Measurements from ENCODE around the gene TNIP1. TPM values are rescaled to one million over a fixed set of nuclear protein-coding genes. Genes with fewer than 3 reads are reported as not detected.

The TNIP1 gene
- total RNA-seq, 1 donor from 2014 or later = 304 TPM

DNA sequence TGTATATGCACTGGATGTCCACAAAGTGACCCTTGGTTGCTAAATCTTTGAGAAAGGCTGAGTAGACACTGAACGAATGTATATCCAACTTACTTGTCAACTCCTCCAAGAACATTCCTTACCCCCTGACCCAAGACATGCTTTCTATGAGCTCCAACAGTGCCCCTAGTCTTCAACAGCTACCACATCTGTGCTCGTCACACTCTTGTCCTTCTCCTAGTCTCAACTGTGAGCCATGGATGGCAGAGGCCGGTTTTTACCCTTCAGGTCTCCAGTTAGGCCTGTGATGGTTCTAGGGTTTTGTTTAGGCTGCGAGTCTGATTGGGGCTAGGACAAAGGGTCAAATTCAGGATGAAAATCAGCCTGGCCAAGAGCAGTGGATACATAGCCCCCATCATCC is 79.4 kb downstream of the TNIP1 start:
- intact Hi-C loops (cut with micrococcal nuclease) = no loop called here
- Mint-ChIP-seq H3K4me1 (ENCODE audit: low read depth) (no peaks in the 10 kb centered on the region), H3K27me3 (ENCODE audit: insufficient read depth) (no peaks in the 10 kb centered on the region)

DNA sequence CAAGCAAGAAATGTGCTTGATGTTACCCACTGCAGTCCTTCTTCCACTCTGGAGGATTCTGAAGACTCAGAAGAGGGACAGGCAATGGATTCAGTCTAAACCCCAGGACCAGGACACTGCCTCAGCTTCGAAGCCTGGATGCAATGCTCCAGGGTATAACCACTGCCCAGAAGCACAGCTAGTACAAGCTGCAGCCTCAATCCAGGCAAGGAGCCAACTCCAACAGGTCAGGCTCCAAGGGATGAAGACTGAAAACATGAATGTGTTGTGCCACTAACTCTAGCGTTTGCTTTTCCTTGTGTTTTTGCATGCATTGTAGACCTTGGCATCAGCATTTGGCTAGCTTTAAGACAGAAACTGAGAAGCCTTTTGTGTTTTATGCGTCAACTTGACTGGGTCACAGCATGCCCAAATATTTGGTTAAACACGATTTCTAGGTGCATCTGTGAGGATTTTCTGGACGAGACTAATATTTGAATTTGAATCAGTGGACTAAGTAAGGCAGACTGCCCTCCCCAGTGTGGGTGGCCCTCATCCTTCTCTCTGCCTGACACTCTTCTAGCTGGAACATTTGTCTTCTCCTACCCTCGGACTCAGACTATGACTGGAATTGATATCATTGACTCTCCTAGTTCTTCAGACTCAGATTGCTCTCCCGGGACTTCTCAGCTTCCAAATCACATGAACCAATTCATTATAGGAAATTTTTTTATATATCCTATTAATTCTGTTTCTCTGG is 81.0 kb downstream of the TNIP1 start:
- Mint-ChIP-seq H3K36me3 (ENCODE audit: low read depth) (no peaks in the 10 kb centered on the region), H3K27me3 (ENCODE audit: insufficient read depth) (peaks cover 4% of the 10 kb centered on the region), H3K9me3 (peaks cover 9% of the 10 kb centered on the region), H3K4me3 (no peak overlapping the region), H3K27ac (no peak overlapping the region), H3K4me1 (ENCODE audit: low read depth) (no peaks in the 10 kb centered on the region)
- no peak for DNase-seq (ENCODE audit: low spot score)
- intact Hi-C loops (cut with micrococcal nuclease) = no loop called here

More for the DNA sequence above, 79.4 kb downstream of the TNIP1 start:
- Mint-ChIP-seq H3K36me3 (ENCODE audit: low read depth) (no peaks in the 10 kb centered on the region), H3K9me3 (peaks cover 4% of the 10 kb centered on the region), H3K4me3 (no peak overlapping the region), H3K27ac (no peak overlapping the region)
- no peak for DNase-seq (ENCODE audit: low spot score)

DNA sequence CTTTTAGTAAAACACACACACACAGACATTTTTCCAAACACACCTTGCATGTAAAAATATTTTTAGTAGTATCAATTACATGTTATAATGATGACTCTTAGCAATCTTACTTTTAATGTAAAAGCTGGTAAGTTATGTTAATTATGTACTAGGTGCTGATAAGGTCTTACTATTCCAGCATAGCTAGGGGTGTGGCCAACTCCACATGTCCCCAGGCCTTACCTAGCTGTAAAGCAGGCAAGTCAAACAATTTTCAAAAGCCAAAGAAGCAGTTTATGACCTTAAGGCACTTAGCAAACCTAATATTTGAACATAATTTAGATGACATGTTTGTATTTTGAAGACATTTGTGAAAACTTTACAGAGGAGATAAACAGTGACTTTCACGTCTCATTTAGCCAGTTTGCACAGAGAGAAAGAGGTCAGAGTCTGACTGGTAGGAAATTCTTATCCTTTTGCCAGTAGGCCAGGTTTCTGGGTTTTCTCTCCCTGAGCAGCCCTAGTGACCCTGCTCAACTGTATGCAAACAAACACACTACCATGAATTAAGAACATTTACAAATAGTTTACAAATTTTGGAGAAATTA is 86.9 kb downstream of the TNIP1 start:
- no peak overlapping the region for H3K4me3 Mint-ChIP-seq
- H3K4me1 Mint-ChIP-seq (ENCODE audit: low read depth) = no peaks in the 10 kb centered on the region
- peaks cover 22% of the 10 kb centered on the region for H3K9me3 Mint-ChIP-seq
- DNase-seq (ENCODE audit: low spot score) = no peak
- intact Hi-C loops (cut with micrococcal nuclease) = no loop called here
- H3K27me3 Mint-ChIP-seq (ENCODE audit: insufficient read depth) = peaks cover 4% of the 10 kb centered on the region
- no peaks in the 10 kb centered on the region for H3K36me3 Mint-ChIP-seq (ENCODE audit: low read depth)
- H3K27ac Mint-ChIP-seq = no peak overlapping the region

DNA sequence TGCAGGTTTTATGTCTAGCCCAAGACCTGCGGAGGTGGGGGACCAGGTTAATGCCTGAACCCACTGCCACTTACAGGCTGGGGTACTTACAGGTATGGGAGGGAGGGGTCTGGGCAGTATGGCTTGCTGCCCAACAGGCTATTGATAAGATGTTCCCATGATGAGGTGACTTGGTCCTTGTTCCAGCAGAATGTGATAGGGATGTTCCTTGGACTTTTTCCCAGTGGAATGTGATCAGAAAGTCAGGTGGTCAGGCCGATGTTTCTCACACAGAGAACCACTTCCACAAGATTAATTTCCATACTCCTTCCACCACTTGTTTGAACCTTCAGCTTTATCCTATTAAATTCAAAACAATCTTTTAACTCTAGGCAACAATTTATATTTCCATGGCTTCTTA is 87.4 kb downstream of the TNIP1 start:
- no peak for DNase-seq (ENCODE audit: low spot score)
- Mint-ChIP-seq H3K4me1 (ENCODE audit: low read depth) (no peaks in the 10 kb centered on the region), H3K27ac (no peak overlapping the region), H3K9me3 (peaks cover 22% of the 10 kb centered on the region), H3K36me3 (ENCODE audit: low read depth) (no peaks in the 10 kb centered on the region), H3K27me3 (ENCODE audit: insufficient read depth) (peaks cover 4% of the 10 kb centered on the region), H3K4me3 (no peak overlapping the region)
- intact Hi-C loops (cut with micrococcal nuclease) = no loop called here

DNA sequence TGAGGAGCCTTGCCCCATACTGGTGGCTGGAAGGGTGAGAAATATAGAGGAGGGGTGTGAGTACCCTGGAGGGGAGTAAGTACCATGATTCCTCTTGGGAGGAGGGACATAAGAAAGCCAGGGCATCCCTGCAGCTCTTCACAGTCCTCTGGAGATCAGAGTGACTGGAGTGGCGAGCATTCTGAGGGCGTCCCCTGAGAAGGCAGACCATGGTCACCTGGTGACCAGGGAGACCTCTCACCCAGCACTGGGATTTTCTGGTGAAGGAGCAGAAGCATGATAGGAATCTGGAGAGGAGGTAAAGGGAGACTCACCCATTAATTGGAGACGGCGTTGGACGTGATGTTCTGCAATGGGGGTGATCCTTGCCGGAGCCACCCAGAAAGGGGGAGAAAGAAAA is 88.1 kb downstream of the TNIP1 start:
- Mint-ChIP-seq H3K36me3 (ENCODE audit: low read depth) (no peaks in the 10 kb centered on the region), H3K4me1 (ENCODE audit: low read depth) (no peaks in the 10 kb centered on the region), H3K27me3 (ENCODE audit: insufficient read depth) (peaks cover 4% of the 10 kb centered on the region), H3K4me3 (no peak overlapping the region), H3K27ac (no peak overlapping the region), H3K9me3 (peaks cover 22% of the 10 kb centered on the region)
- intact Hi-C loops (cut with micrococcal nuclease) = no loop called here
- DNase-seq (ENCODE audit: low spot score) = no peak

DNA sequence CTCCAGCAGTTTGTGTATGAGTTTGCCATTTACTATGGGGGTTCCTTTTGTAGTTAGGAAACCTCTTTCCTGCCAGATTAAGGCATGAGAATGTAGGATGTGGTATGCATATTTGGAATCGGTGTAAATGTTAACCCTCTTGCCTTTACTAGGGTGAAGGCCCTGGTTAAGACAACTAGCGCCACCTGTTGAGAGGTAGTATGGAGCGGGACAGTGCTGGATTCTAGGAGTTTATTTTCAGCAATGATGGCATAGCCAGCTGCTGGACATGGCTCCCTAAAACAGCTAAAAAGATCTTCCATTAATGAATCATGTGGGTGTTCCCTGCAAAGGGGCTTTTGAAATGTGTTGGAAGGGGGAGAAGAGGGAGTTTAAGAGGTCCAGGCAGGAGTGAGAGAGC is 91.1 kb downstream of the TNIP1 start:
- Mint-ChIP-seq H3K4me3 (no peak overlapping the region), H3K4me1 (ENCODE audit: low read depth) (no peaks in the 10 kb centered on the region), H3K27me3 (ENCODE audit: insufficient read depth) (no peaks in the 10 kb centered on the region), H3K27ac (no peak overlapping the region), H3K36me3 (ENCODE audit: low read depth) (no peaks in the 10 kb centered on the region), H3K9me3 (peaks cover 13% of the 10 kb centered on the region)
- intact Hi-C loops (cut with micrococcal nuclease) = no loop called here
- no peak for DNase-seq (ENCODE audit: low spot score)

DNA sequence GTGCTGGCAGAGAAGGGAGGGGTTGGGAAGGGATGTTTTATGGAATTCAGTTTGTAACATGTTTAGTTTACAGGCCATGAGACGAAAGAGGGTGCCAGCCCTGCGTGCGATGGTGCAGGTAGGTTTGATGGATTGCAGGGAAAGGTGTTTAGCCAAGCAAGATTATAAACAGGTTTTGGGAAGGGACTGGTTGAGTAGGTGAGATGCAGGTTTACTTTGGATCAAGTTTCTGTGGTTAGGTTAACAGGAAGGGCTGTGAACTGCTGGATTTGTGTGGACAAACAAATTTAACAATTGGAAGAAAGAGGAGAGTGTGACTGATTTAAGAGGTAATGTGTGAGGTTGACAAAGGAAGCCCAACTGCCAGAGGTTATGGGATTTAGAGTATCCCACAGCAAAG is 93.1 kb downstream of the TNIP1 start:
- no peaks in the 10 kb centered on the region for H3K27me3 Mint-ChIP-seq (ENCODE audit: insufficient read depth)
- peaks cover 9% of the 10 kb centered on the region for H3K9me3 Mint-ChIP-seq
- no peaks in the 10 kb centered on the region for H3K4me1 Mint-ChIP-seq (ENCODE audit: low read depth)
- intact Hi-C loops (cut with micrococcal nuclease) = no loop called here
- no peak for DNase-seq (ENCODE audit: low spot score)
- no peaks in the 10 kb centered on the region for H3K36me3 Mint-ChIP-seq (ENCODE audit: low read depth)
- H3K4me3 Mint-ChIP-seq = no peak overlapping the region
- no peak overlapping the region for H3K27ac Mint-ChIP-seq

Other genes starting within 250 kb of the TNIP1 start
- gene IRGM, start 234.5 kb downstream of the TNIP1 start, total RNA-seq = 0.96 and 1.4 TPM in 2 replicates
- gene ZNF300, start 176.1 kb downstream of the TNIP1 start, total RNA-seq = 0.56 and 0.57 TPM in 2 replicates
- gene GPX3, start 60.4 kb downstream of the TNIP1 start, total RNA-seq = not detected in 2 replicates
- 286 and 301 TPM in 2 replicates for gene ANXA6, start 76.7 kb upstream of the TNIP1 start, total RNA-seq
- 24.3 and 25.4 TPM in 2 replicates for gene CCDC69, start 143.1 kb upstream of the TNIP1 start, total RNA-seq
- 16.9 and 21.1 TPM in 2 replicates for gene GM2A, start 172.2 kb upstream of the TNIP1 start, total RNA-seq
- gene SLC36A3, start 222.7 kb upstream of the TNIP1 start, total RNA-seq = not detected in 2 replicates

Measured in activated T-helper 1 cell treated with anti-CD3 and anti-CD28 coated beads, Interleukin-12 subunit alpha, Interleukin-12 subunit beta, Interleukin-2, Interleukin-4 antibody, amounts not matched to agents 30 ng/mL and 10 ng/mL and 1 ng/mL, durations not matched to agents 14 hours and 24 hours and 36 hours (primary cell).